Measurements from ENCODE around the gene SCAF8.
"Not testable (repeated sequence)": the region's sequence is repeated elsewhere in the genome, so short reads cannot be mapped to it uniquely, and the experiment has no call there.

The SCAF8 gene

GRCh38 chr6:154733626-154734382 lies 588 bp downstream of the SCAF8 start:
- peak; percentile 90 for DNase-seq

- peak; percentile 4 for DNase-seq
These were observed 3.5 kb downstream of the SCAF8 start for GRCh38 chr6:154736618-154737259.

- no peak for DNase-seq
These were observed 4.2 kb downstream of the SCAF8 start for GRCh38 chr6:154737424-154737823.

- DNase-seq, result no peak
These were observed 5.3 kb downstream of the SCAF8 start for GRCh38 chr6:154738551-154738961.

GRCh38 chr6:154740658-154741057 lies 7.4 kb downstream of the SCAF8 start:
- no peak for DNase-seq

- DNase-seq, result no peak
These were observed 9.7 kb downstream of the SCAF8 start for GRCh38 chr6:154742891-154743290.

GRCh38 chr6:154744029-154744745 lies 11.0 kb downstream of the SCAF8 start:
- DNase-seq, result not testable (repeated sequence)

- no peak for DNase-seq
These were observed 12.0 kb downstream of the SCAF8 start for GRCh38 chr6:154745243-154745642.

- no peak for DNase-seq
These were observed 16.1 kb downstream of the SCAF8 start for GRCh38 chr6:154749341-154749740.

- DNase-seq, result no peak
These were observed 18.0 kb downstream of the SCAF8 start for GRCh38 chr6:154751011-154751800.

- no peak for DNase-seq
These were observed 18.8 kb downstream of the SCAF8 start for GRCh38 chr6:154752022-154752421.

GRCh38 chr6:154754152-154754551 lies 20.9 kb downstream of the SCAF8 start:
- no peak for DNase-seq

GRCh38 chr6:154757352-154758050 lies 24.3 kb downstream of the SCAF8 start:
- no peak for DNase-seq

- no peak for DNase-seq
These were observed 24.9 kb downstream of the SCAF8 start for GRCh38 chr6:154758125-154758524.

- no peak for DNase-seq
These were observed 30.4 kb downstream of the SCAF8 start for GRCh38 chr6:154763650-154764049.

- DNase-seq, result no peak
These were observed 32.1 kb downstream of the SCAF8 start for GRCh38 chr6:154765273-154765672.

GRCh38 chr6:154766288-154766687 lies 33.1 kb downstream of the SCAF8 start:
- no peak for DNase-seq

- no peak for DNase-seq
These were observed 33.9 kb downstream of the SCAF8 start for GRCh38 chr6:154767003-154767723.

- DNase-seq, result no peak
These were observed 35.1 kb downstream of the SCAF8 start for GRCh38 chr6:154768280-154768679.

GRCh38 chr6:154773610-154774089 lies 40.4 kb downstream of the SCAF8 start:
- no peak for DNase-seq

- DNase-seq, result not testable (repeated sequence)
These were observed 45.9 kb downstream of the SCAF8 start for GRCh38 chr6:154779157-154779556.

- DNase-seq, result no peak
These were observed 49.0 kb downstream of the SCAF8 start for GRCh38 chr6:154782193-154782592.

All from GDM1 (cell line).